HCT116 (cell line): ENCODE measurements around the gene UQCC2. TPM values are rescaled to one million over a fixed set of nuclear protein-coding genes. Genes with fewer than 3 reads are reported as not detected.

Experiments used
- ATAC-seq: fragments of 200-7000 bp; cut with Tn5 transposase; 2 replicates; pipeline ENCODE4 v1.9.1; 2020; ENCODE audit warnings: mild to moderate bottlenecking, moderate library complexity
- BruUV-seq: library from RNA; stranded (reverse); fragments of 400-500 nt; replicated peaks from 2 replicates; lab custom pipeline; 2021; lab: Mats Ljungman, UMichigan
- CTCF ChIA-PET: fragments of 300-600 bp; sonication (Branson Sonifier 250); formaldehyde crosslinking; loops from one replicate; lab custom pipeline; 2021; ENCODE audit warnings: antibody characterized with exemption; lab: Charles Lee
- POLR2A ChIA-PET: fragments of 300-600, 350-600 bp; sonication (Branson Sonifier 250); formaldehyde crosslinking; loops from one replicate; lab custom pipeline; 2021; ENCODE audit warnings: antibody characterized with exemption; lab: Charles Lee
- RAD21 ChIA-PET, 2 experiments: fragments of 300-600 bp; sonication (Branson Sonifier 250); formaldehyde crosslinking; loops; one replicate each; lab custom pipeline; 2023; ENCODE audit warnings: low total read pairs in 2 of 2; ENCODE audit not compliant: uncharacterized antibody in 2 of 2, unreplicated experiment in 2 of 2, low non-redundant PET in 1 of 2; lab: Charles Lee
- DNase-seq: peaks from one replicate; pipeline ENCODE4 v3.0.0-alpha.2; 2010; ENCODE audit warnings: low read depth, low spot score
- H2AFZ ChIP-seq: fragments of 200-600 bp; shearing (Covaris generic), sonication (generic); 2 replicates; pipeline ENCODE4 v1.6.1; 2017; ENCODE audit warnings: low read depth, mixed run types, mixed read lengths, antibody characterized with exemption, low read length; ENCODE audit not compliant: poor library complexity, severe bottlenecking
- H3K27ac ChIP-seq: 2 replicates; pipeline ENCODE4 v1.5.1; 2012; ENCODE audit warnings: low read depth, low read length
- H3K27me3 ChIP-seq: fragments of 200-600 bp; sonication (generic); 2 replicates; pipeline ENCODE4 v1.6.1; 2016; ENCODE audit warnings: mixed run types, low read length, mixed read lengths; ENCODE audit not compliant: insufficient read depth
- H3K36me3 ChIP-seq, 2 experiments: fragments of 200-500 bp in 1 of 2; fragments of 200-600 bp in 1 of 2; sonication (Bioruptor generic) in 1 of 2; sonication (generic) in 1 of 2; 2 replicates each; pipeline versions ENCODE4 v1.5.1 to v1.6.1; 2014 to 2016; ENCODE audit warnings: low read length in 2 of 2, inconsistent platforms in 1 of 2, mixed read lengths in 1 of 2, mixed run types in 1 of 2; ENCODE audit not compliant: insufficient read depth in 2 of 2, control insufficient read depth in 1 of 2
- H3K4me1 ChIP-seq, 2 experiments: fragments of 200-600 bp in 1 of 2; sonication (generic) in 1 of 2; 2 replicates each; pipeline versions ENCODE4 v1.5.1 to v1.6.1; 2012 to 2017; ENCODE audit warnings: low read length in 2 of 2, inconsistent platforms in 1 of 2, mild to moderate bottlenecking in 1 of 2, mixed read lengths in 1 of 2, mixed run types in 1 of 2, moderate library complexity in 1 of 2; ENCODE audit not compliant: insufficient read depth in 2 of 2, control insufficient read depth in 1 of 2
- H3K4me2 ChIP-seq: fragments of 200-600 bp; sonication (generic); 2 replicates; pipeline ENCODE4 v1.6.1; 2017; ENCODE audit warnings: mixed run types, low read length, mixed read lengths
- H3K4me3 ChIP-seq, 2 experiments: fragments of 200-600 bp in 1 of 2; sonication (generic) in 1 of 2; replicated peaks in 1 of 2; 2 replicates each; pipeline ENCODE4 v1.5.1; 2011 to 2016; ENCODE audit warnings: low read length in 2 of 2, control low read depth in 1 of 2, low read depth in 1 of 2, mild to moderate bottlenecking in 1 of 2, mixed read lengths in 1 of 2, mixed run types in 1 of 2
- H3K79me2 ChIP-seq: fragments of 200-600 bp; sonication (generic); 2 replicates; pipeline ENCODE4 v1.6.1; 2017; ENCODE audit warnings: mild to moderate bottlenecking, mixed run types, low read length, moderate library complexity, mixed read lengths; ENCODE audit not compliant: insufficient read depth
- H3K9ac ChIP-seq: fragments of 200-600 bp; sonication (generic); 2 replicates; pipeline ENCODE4 v1.6.1; 2016; ENCODE audit warnings: low read length, mixed read lengths
- H3K9me2 ChIP-seq: fragments of 200-600 bp; sonication (generic), shearing (Covaris generic); 2 replicates; pipeline ENCODE4 v1.6.1; 2017; ENCODE audit warnings: mixed run types, mild to moderate bottlenecking, moderate library complexity; ENCODE audit not compliant: insufficient read depth
- H3K9me3 ChIP-seq, 2 experiments: fragments of 200-500 bp in 1 of 2; fragments of 200-600 bp in 1 of 2; sonication (Bioruptor generic) in 1 of 2; sonication (generic) in 1 of 2; 2 replicates each; pipeline ENCODE4 v1.6.1; 2014 to 2017; ENCODE audit warnings: low read length in 2 of 2, mixed read lengths in 2 of 2, inconsistent platforms in 1 of 2, low read depth in 1 of 2, mild to moderate bottlenecking in 1 of 2, mixed run types in 1 of 2, moderate library complexity in 1 of 2; ENCODE audit not compliant: control insufficient read depth in 1 of 2, insufficient read depth in 1 of 2
- H4K20me1 ChIP-seq: fragments of 200-600 bp; sonication (generic), shearing (Covaris generic); 2 replicates; pipeline ENCODE4 v1.6.1; 2017; ENCODE audit warnings: mixed run types, mild to moderate bottlenecking, moderate library complexity; ENCODE audit not compliant: insufficient read depth
- ATF3 ChIP-seq: IDR thresholded peaks from 2 replicates; pipeline ENCODE4 v1.6.1; 2012
- CEBPB ChIP-seq: IDR thresholded peaks from 2 replicates; pipeline ENCODE4 v1.6.1; 2012; ENCODE audit warnings: low read depth
- CTCF ChIP-seq, 3 experiments: fragments of 200-600 bp in 1 of 3; sonication (generic) in 1 of 3; IDR thresholded peaks in 2 of 3; conservative IDR thresholded peaks in 1 of 3; 2 replicates each; pipeline ENCODE4 v1.5.1; 2012 to 2017; ENCODE audit warnings: low read depth in 2 of 3, low read length in 2 of 3, antibody characterized with exemption in 1 of 3, borderline replicate concordance in 1 of 3, control low read depth in 1 of 3, mild to moderate bottlenecking in 1 of 3, mixed read lengths in 1 of 3, mixed run types in 1 of 3, moderate library complexity in 1 of 3; ENCODE audit not compliant: insufficient read depth in 1 of 3
- EZH2 ChIP-seq: fragments of 200-600 bp; sonication (generic); IDR thresholded peaks from 2 replicates; pipeline ENCODE4 v1.6.1; 2017; ENCODE audit warnings: antibody characterized with exemption, mixed run types
- EZH2phosphoT487 ChIP-seq: fragments of 200-600 bp; IDR thresholded peaks from 2 replicates; pipeline ENCODE4 v1.6.1; 2018; ENCODE audit warnings: antibody characterized with exemption, borderline replicate concordance
- FOSL1 ChIP-seq: IDR thresholded peaks from 2 replicates; pipeline ENCODE4 v1.6.1; 2012; ENCODE audit warnings: low read depth
- JUND ChIP-seq: IDR thresholded peaks from 2 replicates; pipeline ENCODE4 v1.6.1; 2012
- POLR2A ChIP-seq: IDR thresholded peaks from 2 replicates; pipeline ENCODE4 v1.7.0; 2011; ENCODE audit warnings: borderline replicate concordance; ENCODE audit not compliant: insufficient read depth, insufficient read length; ENCODE audit errors: extremely low read depth
- POLR2AphosphoS5 ChIP-seq: IDR thresholded peaks from 2 replicates; pipeline ENCODE4 v1.6.1; 2011; ENCODE audit warnings: mild to moderate bottlenecking, low read depth, low read length, moderate library complexity
- RAD21 ChIP-seq: IDR thresholded peaks from 2 replicates; pipeline ENCODE4 v1.6.1; 2012; ENCODE audit warnings: low read depth, mild to moderate bottlenecking
- REST ChIP-seq: IDR thresholded peaks from 2 replicates; pipeline ENCODE4 v1.6.1; 2012; ENCODE audit warnings: low read depth
- SIN3A ChIP-seq: IDR thresholded peaks from 2 replicates; pipeline ENCODE4 v1.6.1; 2012; ENCODE audit warnings: low read depth
- SP1 ChIP-seq: IDR thresholded peaks from 2 replicates; pipeline ENCODE4 v1.6.1; 2012; ENCODE audit warnings: low read depth
- SRF ChIP-seq: IDR thresholded peaks from 2 replicates; pipeline ENCODE4 v1.6.1; 2012; ENCODE audit warnings: low read depth
- TCF7L2 ChIP-seq: IDR thresholded peaks from 2 replicates; pipeline ENCODE4 v1.7.0; 2011; ENCODE audit warnings: borderline replicate concordance, inconsistent platforms; ENCODE audit not compliant: insufficient read depth, insufficient read length; ENCODE audit errors: extremely low read depth
- YY1 ChIP-seq: IDR thresholded peaks from 2 replicates; pipeline ENCODE4 v1.6.1; 2011; ENCODE audit warnings: low read length, low read depth, moderate library complexity, mild to moderate bottlenecking; ENCODE audit not compliant: insufficient replicate concordance; ENCODE audit errors: extremely low read depth
- ZBTB33 ChIP-seq: IDR thresholded peaks from 2 replicates; pipeline ENCODE4 v1.6.1; 2011; ENCODE audit warnings: mild to moderate bottlenecking, low read length, moderate library complexity; ENCODE audit not compliant: insufficient replicate concordance; ENCODE audit errors: extremely low read depth
- ZFX ChIP-seq: fragments of 450-650 bp; IDR thresholded peaks from 2 replicates; pipeline ENCODE4 v1.6.1; 2017
- ZNF274 ChIP-seq: fragments of 200-500 bp; sonication (Bioruptor generic); IDR thresholded peaks from 2 replicates; pipeline ENCODE4 v1.6.1; 2014; ENCODE audit warnings: mild to moderate bottlenecking, low read depth, low read length, inconsistent platforms
- intact Hi-C: fragments of 100-400 bp; cut with micrococcal nuclease; formaldehyde crosslinking; loops from 2 replicates; pipeline ENCODE4 v1.10.0; 2022
- total RNA-seq: library from RNA; stranded (reverse); gene quantifications from one replicate; pipeline ENCODE4 v1.2.1, GENCODE V29; 2021; ENCODE audit not compliant: unreplicated experiment

The UQCC2 gene
- total RNA-seq, 1 experiment from 2014 or later, result 95.1 TPM

- Histone ChIP-seq H3K36me3 (peaks cover 20 to 46% of the 10 kb centered on the region in 2 experiments), H3K9me2 (no peaks in the 10 kb centered on the region), H3K79me2 (peaks cover 44% of the 10 kb centered on the region), H3K4me1 (no peaks in the 10 kb centered on the region), H3K27me3 (no peaks in the 10 kb centered on the region), H3K27ac (no peak overlapping the region), H3K9ac (no peak overlapping the region), H3K4me2 (no peak overlapping the region), H3K9me3 (no peaks in the 10 kb centered on the region), H2AFZ (no peak overlapping the region), H4K20me1 (no peaks in the 10 kb centered on the region), H3K4me3 (no peak overlapping the region)
- ChIA-PET RAD21 (no interaction called here), POLR2A (no interaction called here), CTCF (no interaction called here)
- ATAC-seq (no peak), DNase-seq (no peak)
- no TSS peak for BruUV-seq
- TF ChIP-seq SIN3A (no peak), ZBTB33 (no peak), POLR2A (no peak), RAD21 (no peak), ATF3 (no peak), SRF (no peak), SP1 (no peak), YY1 (no peak), CTCF (IDR thresholded peaks at IDR 0.05 in 2 of 3, conservative IDR thresholded peaks at IDR 0.05 in 1 of 3; ENCODE audit: borderline replicate concordance in 1 of 3, insufficient read depth in 1 of 3, low read depth in 2 of 3, low read length in 2 of 3) (no peak), ZFX (no peak), CEBPB (no peak), REST (no peak), POLR2AphosphoS5 (no peak), FOSL1 (no peak), JUND (no peak), TCF7L2 (no peak), EZH2 (no peak), EZH2phosphoT487 (no peak), ZNF274 (no peak)
- intact Hi-C loops, result no loop called here
Measured at GRCh38 chr6:33654831-33655554, 56.5 kb downstream of the UQCC2 start.
